Naive thymus-derived CD8-positive, alpha-beta T cell (primary cell): ENCODE data around the gene NUMA1. TPM values are rescaled to one million over a fixed set of nuclear protein-coding genes. Genes with fewer than 3 reads are reported as not detected.

ENCODE experiments used
- ATAC-seq, 2 donors: fragments of 150-1000 bp; cut with Tn5 transposase in 1 of 2; sonication (Bioruptor Pico), chemical (Tn5 transposase) in 1 of 2; 1 replicate in 1 of 2; 2 replicates in 1 of 2; pipeline ENCODE4 v1.10.0; 2021; ENCODE audit warnings: mild to moderate bottlenecking in 2 of 2, moderate library complexity in 2 of 2
- POLR2A ChIA-PET: fragments of 350-600 bp; sonication (Branson Sonifier 250); formaldehyde crosslinking; loops from one replicate; lab custom pipeline; 2021; ENCODE audit warnings: antibody characterized with exemption; lab: Charles Lee
- DNase-seq, 10 donors: peaks; one replicate each; pipeline versions ENCODE4 v3.0.0 to v3.0.0-alpha.2; 2020 to 2022
- H3K27ac Mint-ChIP-seq, 10 donors: one replicate each; pipeline ENCODE4 v1.8.0; 2020 to 2022; ENCODE audit warnings: mild to moderate bottlenecking in 10 of 10, mixed read lengths in 10 of 10, moderate library complexity in 4 of 10, inconsistent platforms in 1 of 10
- H3K27me3 Mint-ChIP-seq, 5 donors: one replicate each; pipeline ENCODE4 v1.8.0; 2021 to 2022; ENCODE audit warnings: mixed read lengths in 5 of 5
- H3K36me3 Mint-ChIP-seq, 3 donors: one replicate each; pipeline ENCODE4 v1.8.0; 2020 to 2022; ENCODE audit warnings: mixed read lengths in 3 of 3, mild to moderate bottlenecking in 2 of 3, inconsistent platforms in 1 of 3
- H3K4me1 Mint-ChIP-seq, 4 donors: one replicate each; pipeline ENCODE4 v1.8.0; 2021 to 2022; ENCODE audit warnings: mixed read lengths in 4 of 4
- H3K4me3 Mint-ChIP-seq, 10 donors: one replicate each; pipeline ENCODE4 v1.8.0; 2020 to 2022; ENCODE audit warnings: mild to moderate bottlenecking in 10 of 10, mixed read lengths in 10 of 10, moderate library complexity in 6 of 10, inconsistent platforms in 1 of 10
- H3K9me3 Mint-ChIP-seq, 9 donors: one replicate each; pipeline ENCODE4 v1.8.0; 2020 to 2022; ENCODE audit warnings: mixed read lengths in 9 of 9, mild to moderate bottlenecking in 3 of 9, inconsistent platforms in 1 of 9, moderate library complexity in 1 of 9
- microRNA-seq: library from miRNA; unstranded; fragments of <30 nt; microRNA quantifications from one replicate; pipeline ENCODE4 v1.2.0, GENCODE V29; 2022; ENCODE audit warnings: borderline microRNAs expressed
- polyA plus RNA-seq, 3 donors: library from polyadenylated mRNA; unstranded; fragments of 300-500 nt; fragmentation: Illumina TruSeq; gene quantifications; one replicate each; pipeline ENCODE4 v1.2.3, GENCODE V29; 2021
- total RNA-seq, 8 experiments: library from RNA in 2 of 8; stranded (reverse) in 2 of 8; gene quantifications; one replicate each; pipeline ENCODE4 v1.2.3 and lab custom pipeline; 2021 to 2026

Gene NUMA1
- total and polyA plus RNA-seq, 5 experiments from 2014 or later = 12.0 to 442 (median 119) TPM

- POLR2A ChIA-PET = interaction anchor here (0.5 kb wide), 1 partner anchor 71 kb away, joined by 6 read pairs; no protein-coding TSS in a partner anchor
- Mint-ChIP-seq H3K4me1 (no peaks in the 10 kb centered on the region), H3K36me3 (peaks cover 2 to 45% (median 4%) of the 10 kb centered on the region in 3 donors), H3K9me3 (no peaks in the 10 kb centered on the region), H3K27ac (no peak overlapping the region), H3K27me3 (no peaks in the 10 kb centered on the region), H3K4me3 (no peak overlapping the region)
- ATAC-seq = no peak
- DNase-seq = no peak
Measured at GRCh38 chr11:71971680-71972079, 108.7 kb downstream of the NUMA1 start.

DNA sequence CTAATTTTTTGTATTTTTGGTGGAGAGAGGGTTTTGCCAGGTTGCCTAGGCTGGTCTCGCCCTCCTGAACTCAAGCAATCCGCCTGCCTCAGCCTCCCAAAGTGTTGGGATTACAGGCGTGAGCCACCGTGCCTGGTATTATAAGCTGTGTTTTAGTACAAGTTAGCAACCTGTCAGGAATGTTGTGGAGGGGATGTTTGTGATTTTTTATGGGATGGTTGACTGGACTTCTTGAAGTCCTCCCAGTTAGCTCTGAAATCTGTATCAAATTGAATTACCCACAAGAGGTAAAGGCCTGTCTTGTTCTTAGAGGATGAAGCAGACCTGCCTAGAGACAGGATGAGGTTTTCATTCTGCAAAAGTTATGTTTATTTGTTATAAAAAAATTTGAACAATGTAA, 115.7 kb downstream of the NUMA1 start:
- POLR2A ChIA-PET = no interaction called here
- Mint-ChIP-seq H3K27ac (no peak overlapping the region), H3K27me3 (no peaks in the 10 kb centered on the region), H3K4me3 (no peak overlapping the region), H3K9me3 (no peaks in the 10 kb centered on the region), H3K4me1 (peaks cover 0 to 10% (median 0%) of the 10 kb centered on the region in 4 donors), H3K36me3 (peaks cover 11 to 68% (median 25%) of the 10 kb centered on the region in 3 donors)
- DNase-seq (no peak), ATAC-seq (no peak)

DNA sequence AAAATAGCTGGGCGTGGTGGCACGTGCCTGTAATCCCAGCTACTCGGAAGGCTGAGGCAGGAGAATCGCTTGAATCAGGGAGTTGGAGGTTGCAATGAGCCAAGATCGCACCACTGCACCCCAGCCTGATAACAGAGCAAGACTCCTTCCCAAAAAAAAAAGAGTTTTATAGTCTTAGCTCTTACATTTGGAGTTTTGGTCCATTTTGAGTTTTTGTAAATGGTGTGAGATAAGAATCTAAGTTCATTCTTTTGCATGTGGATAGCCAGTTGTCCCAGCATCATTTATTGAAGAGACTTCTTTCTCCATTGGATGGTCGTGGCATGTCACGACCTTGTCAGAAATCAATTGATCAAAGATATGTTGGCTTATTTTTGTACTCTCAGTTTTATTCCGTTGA, 116.9 kb downstream of the NUMA1 start:
- POLR2A ChIA-PET = no interaction called here
- Mint-ChIP-seq H3K27ac (peak overlapping the region in 1 of 10 donors; percentile 21), H3K27me3 (no peaks in the 10 kb centered on the region), H3K4me3 (no peak overlapping the region), H3K4me1 (peaks cover 0 to 10% (median 0%) of the 10 kb centered on the region in 4 donors), H3K9me3 (no peaks in the 10 kb centered on the region), H3K36me3 (peaks cover 10 to 70% (median 25%) of the 10 kb centered on the region in 3 donors)
- DNase-seq (no peak), ATAC-seq (no peak)

GRCh38 chr11:71962428-71963038, 117.8 kb downstream of the NUMA1 start:
- POLR2A ChIA-PET = interaction anchor here (0.7 kb wide), 1 partner anchor 18 kb away, joined by 5 read pairs; no protein-coding TSS in a partner anchor
- DNase-seq = no peak
- H3K27me3 Mint-ChIP-seq = no peaks in the 10 kb centered on the region
- H3K27ac Mint-ChIP-seq = peak overlapping the region in 2 of 10 donors; percentile 2 to 33
- peaks cover 0 to 10% (median 2%) of the 10 kb centered on the region in 4 donors for H3K4me1 Mint-ChIP-seq
- H3K9me3 Mint-ChIP-seq = no peaks in the 10 kb centered on the region
- peaks cover 7 to 63% (median 25%) of the 10 kb centered on the region in 3 donors for H3K36me3 Mint-ChIP-seq
- no peak overlapping the region for H3K4me3 Mint-ChIP-seq
- no peak for ATAC-seq

DNA sequence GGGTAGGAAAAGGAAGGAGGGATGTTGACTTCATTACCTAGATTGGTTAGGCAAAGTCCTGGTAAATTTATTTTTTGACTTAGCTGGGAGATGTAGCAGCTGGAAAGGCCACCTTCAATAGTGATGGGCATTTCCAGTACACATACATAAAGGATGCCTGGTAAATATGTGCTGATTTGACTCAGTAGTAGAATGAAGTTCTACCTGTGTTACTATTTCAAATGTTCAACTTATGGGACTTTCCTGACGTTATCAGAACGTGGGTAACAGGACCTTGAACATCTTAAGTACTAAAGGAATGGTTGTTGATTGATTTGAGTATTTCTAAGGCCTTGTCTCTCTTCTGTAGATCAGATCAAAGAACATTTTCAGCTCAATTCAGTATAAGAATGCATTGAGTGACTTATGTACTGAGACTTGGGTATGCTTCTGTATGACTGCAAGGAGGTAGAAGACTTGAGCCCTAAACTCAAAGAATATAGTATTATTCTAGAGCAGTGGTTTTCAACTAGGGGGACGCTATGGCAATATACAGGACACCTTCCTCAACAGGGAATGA, 124.4 kb downstream of the NUMA1 start:
- H3K27me3 Mint-ChIP-seq = no peaks in the 10 kb centered on the region
- POLR2A ChIA-PET = no interaction called here

More for the DNA sequence above, 124.4 kb downstream of the NUMA1 start:
- no peak for ATAC-seq
- DNase-seq = no peak
- no peak overlapping the region for H3K4me3 Mint-ChIP-seq
- peaks cover 5 to 26% (median 6%) of the 10 kb centered on the region in 3 donors for H3K36me3 Mint-ChIP-seq
- peaks cover 10 to 40% (median 25%) of the 10 kb centered on the region in 4 donors for H3K4me1 Mint-ChIP-seq
- H3K9me3 Mint-ChIP-seq = no peaks in the 10 kb centered on the region
- H3K27ac Mint-ChIP-seq = peak overlapping the region in 4 of 10 donors; percentile 22 to 34 (median 24)

Small RNA genes within 50 kb of the gene (microRNA-seq; reads per million reads assigned to microRNA genes)
- gene MIR3165 = not detected

Other genes starting within 250 kb of the NUMA1 start
- not detected for gene DEFB108B, start 247.3 kb downstream of the NUMA1 start, total RNA-seq
- not detected for gene DEFB108B, start 247.3 kb downstream of the NUMA1 start, polyA plus RNA-seq
- not detected for gene DEFB131B, start 202.1 kb downstream of the NUMA1 start, total RNA-seq
- gene DEFB131B, start 202.1 kb downstream of the NUMA1 start, polyA plus RNA-seq = not detected
- gene XNDC1N, start 151.9 kb downstream of the NUMA1 start, total RNA-seq = 10 to 100 TPM; 24.3 to 26.5 TPM
- 1 to 10 TPM; 2.6 to 7.4 (median 6.2) TPM for gene XNDC1N, start 151.9 kb downstream of the NUMA1 start, polyA plus RNA-seq
- gene RNF121, start 151.5 kb downstream of the NUMA1 start, total RNA-seq = 10 to 100 TPM; 26.1 to 32.0 TPM
- gene RNF121, start 151.5 kb downstream of the NUMA1 start, polyA plus RNA-seq = 1 to 10 TPM; 5.7 to 9.4 (median 7.7) TPM
- 10 to 100 TPM; 15.1 to 19.6 TPM for gene IL18BP, start 81.6 kb downstream of the NUMA1 start, total RNA-seq
- gene IL18BP, start 81.6 kb downstream of the NUMA1 start, polyA plus RNA-seq = 10 to 100 TPM in 1 of 3 donors, 1 to 10 TPM in 2; 7.4 to 15.8 (median 8.6) TPM
- gene LRRC51, start 308 bp upstream of the NUMA1 start, total RNA-seq = 1 to 10 TPM; 5.0 to 6.6 TPM
- 1 to 10 TPM; 1.5 to 3.1 (median 2.5) TPM for gene LRRC51, start 308 bp upstream of the NUMA1 start, polyA plus RNA-seq
- 10 to 100 TPM; 66.8 to 68.6 TPM for gene LAMTOR1, start 22.8 kb upstream of the NUMA1 start, total RNA-seq
- 10 to 100 TPM; 78.0 to 87.7 (median 78.6) TPM for gene LAMTOR1, start 22.8 kb upstream of the NUMA1 start, polyA plus RNA-seq
- not detected for gene TOMT, start 25.4 kb upstream of the NUMA1 start, total RNA-seq
- not detected for gene TOMT, start 25.4 kb upstream of the NUMA1 start, polyA plus RNA-seq
- gene ANAPC15, start 32.2 kb upstream of the NUMA1 start, total RNA-seq = 10 to 100 TPM; 52.9 to 62.1 TPM
- 100 to 1,000 TPM in 1 of 3 donors, 10 to 100 TPM in 2; 81.7 to 102 (median 90.1) TPM for gene ANAPC15, start 32.2 kb upstream of the NUMA1 start, polyA plus RNA-seq
- gene FOLR3, start 55.2 kb upstream of the NUMA1 start, total RNA-seq = not detected
- gene FOLR3, start 55.2 kb upstream of the NUMA1 start, polyA plus RNA-seq = not detected
- gene FOLR1, start 111.6 kb upstream of the NUMA1 start, total RNA-seq = not detected
- gene FOLR1, start 111.6 kb upstream of the NUMA1 start, polyA plus RNA-seq = not detected
- gene FOLR2, start 136.3 kb upstream of the NUMA1 start, total RNA-seq = 1 to 10 TPM in 1 of 2 experiments, under 1 TPM in 1; 0.31 to 1.0 TPM
- gene FOLR2, start 136.3 kb upstream of the NUMA1 start, polyA plus RNA-seq = not detected
- 100 to 1,000 TPM; 154 to 162 TPM for gene INPPL1, start 144.2 kb upstream of the NUMA1 start, total RNA-seq
- gene INPPL1, start 144.2 kb upstream of the NUMA1 start, polyA plus RNA-seq = 1 to 10 TPM; 6.0 to 8.6 (median 6.1) TPM
- not detected for gene PHOX2A, start 163.6 kb upstream of the NUMA1 start, total RNA-seq
- gene PHOX2A, start 163.6 kb upstream of the NUMA1 start, polyA plus RNA-seq = not detected